ENCODE data around the gene DPAGT1.
"Not testable (repeated sequence)": the region's sequence is repeated elsewhere in the genome, so short reads cannot be mapped to it uniquely, and the experiment has no call there.

DPAGT1 gene

GRCh38 chr11:119093942-119094815 lies 7.5 kb downstream of the DPAGT1 start:
- DNase-seq: no peak

GRCh38 chr11:119092880-119093842 lies 8.5 kb downstream of the DPAGT1 start:
- DNase-seq: no peak

- DNase-seq: no peak
Measured at GRCh38 chr11:119091966-119092879, 9.4 kb downstream of the DPAGT1 start.

- DNase-seq: peak in 1 of 2 experiments; percentile 12
Measured at GRCh38 chr11:119091178-119091577, 10.5 kb downstream of the DPAGT1 start.

- no peak for DNase-seq
Measured at GRCh38 chr11:119089319-119089718, 12.3 kb downstream of the DPAGT1 start.

- DNase-seq: no peak
Measured at GRCh38 chr11:119088406-119088805, 13.2 kb downstream of the DPAGT1 start.

- DNase-seq: no peak
Measured at GRCh38 chr11:119087747-119088241, 13.9 kb downstream of the DPAGT1 start.

- DNase-seq: no peak
Measured at GRCh38 chr11:119087123-119087522, 14.5 kb downstream of the DPAGT1 start.

- DNase-seq: no peak
Measured at GRCh38 chr11:119085437-119085847, 16.2 kb downstream of the DPAGT1 start.

GRCh38 chr11:119084663-119085436 lies 16.8 kb downstream of the DPAGT1 start, which contains the start of gene HMBS:
Gene HMBS (plus strand): TSS chr11:119084881. CDS start chr11:119085034, 153 bp downstream.
- peak; percentile 90 to 92 for DNase-seq

GRCh38 chr11:119081682-119082260 lies 19.9 kb downstream of the DPAGT1 start:
- DNase-seq: no peak

- DNase-seq: no peak
Measured at GRCh38 chr11:119078675-119079420, 22.8 kb downstream of the DPAGT1 start.

GRCh38 chr11:119077839-119078238 lies 23.8 kb downstream of the DPAGT1 start:
- no peak for DNase-seq

- peak; percentile 95 for DNase-seq
Measured at GRCh38 chr11:119067371-119068222, 34.1 kb downstream of the DPAGT1 start, which contains the start of gene VPS11. Gene VPS11 (plus strand): TSS chr11:119067818. CDS start chr11:119067824, 6 bp downstream.

GRCh38 chr11:119065369-119065768 lies 36.3 kb downstream of the DPAGT1 start:
- peak; percentile 64 to 68 for DNase-seq

GRCh38 chr11:119062779-119063178 lies 38.9 kb downstream of the DPAGT1 start:
- no peak for DNase-seq

- DNase-seq: no peak
Measured at GRCh38 chr11:119061256-119061655, 40.4 kb downstream of the DPAGT1 start.

- not testable (repeated sequence) for DNase-seq
Measured at GRCh38 chr11:119059128-119059527, 42.5 kb downstream of the DPAGT1 start.

Data from AML-193 (cell line).